VCaP (cell line): Measurements from ENCODE around the gene KRTAP10-3.

Experiments used
- H3K27ac ChIP-seq: fragments of 450-650 bp; 2 replicates; pipeline ENCODE4 v1.5.1; 2017
- TF ChIP-seq, protein P1 (sequence below): fragments of 450-650 bp; conservative IDR thresholded peaks from 2 replicates; pipeline ENCODE4 v1.5.1; 2017; ENCODE audit warnings: mild to moderate bottlenecking, moderate library complexity

Gene KRTAP10-3

DNA sequence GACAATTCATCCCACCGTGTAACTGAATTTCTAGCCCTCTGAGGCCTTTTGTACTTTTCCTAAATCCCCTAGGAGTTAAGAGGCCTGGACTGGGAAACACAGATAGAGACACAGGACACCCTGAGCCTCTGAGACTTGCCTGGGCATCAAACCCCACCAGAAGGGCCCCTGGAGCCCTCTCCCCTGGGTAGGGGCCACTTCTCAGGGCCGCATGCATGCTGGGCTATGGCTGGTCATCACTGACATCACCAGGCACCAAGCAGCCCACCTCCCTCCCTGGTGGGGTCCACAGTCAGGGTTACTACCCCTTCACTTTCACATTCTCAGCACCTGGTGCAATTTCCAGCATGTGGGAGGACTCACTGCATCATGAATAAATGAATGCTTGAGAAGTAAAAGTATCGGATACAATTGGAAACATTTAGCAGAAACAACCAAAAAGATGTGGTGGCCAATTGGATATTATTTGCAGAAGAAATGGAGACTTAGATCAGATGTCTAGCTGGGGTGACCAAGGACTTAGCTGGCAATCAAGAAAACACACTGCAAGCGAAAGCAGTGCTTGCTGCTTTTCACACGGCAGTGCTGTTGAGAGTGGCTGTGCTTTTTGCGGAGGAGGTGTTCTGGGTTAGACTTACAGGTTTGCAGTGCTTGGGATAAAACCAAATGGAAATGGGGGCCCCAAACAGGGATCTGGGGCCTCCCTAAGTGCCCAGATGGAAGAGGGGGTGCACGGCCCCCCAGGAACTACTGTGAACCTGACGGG, 40.9 kb upstream of the KRTAP10-3 start:
- TF ChIP-seq, protein P1, sequence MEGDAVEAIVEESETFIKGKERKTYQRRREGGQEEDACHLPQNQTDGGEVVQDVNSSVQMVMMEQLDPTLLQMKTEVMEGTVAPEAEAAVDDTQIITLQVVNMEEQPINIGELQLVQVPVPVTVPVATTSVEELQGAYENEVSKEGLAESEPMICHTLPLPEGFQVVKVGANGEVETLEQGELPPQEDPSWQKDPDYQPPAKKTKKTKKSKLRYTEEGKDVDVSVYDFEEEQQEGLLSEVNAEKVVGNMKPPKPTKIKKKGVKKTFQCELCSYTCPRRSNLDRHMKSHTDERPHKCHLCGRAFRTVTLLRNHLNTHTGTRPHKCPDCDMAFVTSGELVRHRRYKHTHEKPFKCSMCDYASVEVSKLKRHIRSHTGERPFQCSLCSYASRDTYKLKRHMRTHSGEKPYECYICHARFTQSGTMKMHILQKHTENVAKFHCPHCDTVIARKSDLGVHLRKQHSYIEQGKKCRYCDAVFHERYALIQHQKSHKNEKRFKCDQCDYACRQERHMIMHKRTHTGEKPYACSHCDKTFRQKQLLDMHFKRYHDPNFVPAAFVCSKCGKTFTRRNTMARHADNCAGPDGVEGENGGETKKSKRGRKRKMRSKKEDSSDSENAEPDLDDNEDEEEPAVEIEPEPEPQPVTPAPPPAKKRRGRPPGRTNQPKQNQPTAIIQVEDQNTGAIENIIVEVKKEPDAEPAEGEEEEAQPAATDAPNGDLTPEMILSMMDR: no peak
- H3K27ac ChIP-seq: no peak overlapping the region

DNA sequence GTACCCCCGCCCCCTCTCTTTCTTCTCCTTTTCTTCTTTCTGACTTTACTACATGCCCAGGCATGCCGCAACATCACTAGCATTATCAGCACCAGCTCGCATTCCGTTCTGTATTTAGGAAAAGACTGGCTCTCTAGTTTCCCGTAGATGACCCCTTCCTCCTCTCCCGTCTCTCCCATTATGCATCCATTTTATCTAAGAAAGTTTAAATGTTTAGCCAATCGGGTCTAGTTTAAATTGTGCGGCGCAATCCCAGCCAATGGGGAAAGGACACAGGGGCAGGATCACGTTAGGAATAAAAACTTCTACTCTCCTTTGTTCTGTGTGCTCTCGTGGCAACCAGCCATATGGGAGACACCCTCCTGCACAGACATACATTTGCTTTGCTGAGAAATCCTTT, 39.5 kb upstream of the KRTAP10-3 start:
- TF ChIP-seq, protein P1: no peak
- H3K27ac ChIP-seq: no peak overlapping the region

DNA sequence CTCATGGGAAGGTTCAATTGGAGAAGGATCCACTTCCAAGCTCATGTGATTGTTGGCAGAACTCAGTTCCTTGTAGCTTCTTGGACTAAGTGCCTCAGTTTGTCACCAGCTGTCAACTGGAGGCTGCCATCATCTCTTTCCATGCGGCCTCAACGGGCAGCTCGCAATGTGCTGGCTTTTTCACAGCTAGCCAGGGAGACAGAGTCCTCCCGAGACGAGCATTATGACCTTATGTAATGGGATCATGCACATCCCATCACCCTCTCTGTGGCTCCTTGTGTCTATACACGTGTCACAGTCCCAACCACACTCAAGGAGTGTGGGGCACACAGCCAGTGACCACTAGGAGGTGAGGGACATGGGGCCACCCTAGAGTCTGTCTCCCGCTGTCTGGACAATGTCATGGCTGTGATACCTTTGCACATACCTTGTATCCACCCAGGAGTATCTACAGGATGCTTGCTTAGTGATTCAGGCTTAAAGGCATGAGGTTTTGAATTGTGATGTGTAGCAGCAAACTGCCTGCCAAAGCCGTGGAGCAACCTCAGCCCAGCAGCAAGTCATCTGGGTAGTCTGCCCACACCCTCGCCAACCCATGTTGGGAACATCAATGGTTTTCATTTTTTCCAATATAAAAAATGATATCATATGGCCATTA, 37.6 kb upstream of the KRTAP10-3 start:
- TF ChIP-seq, protein P1: no peak
- H3K27ac ChIP-seq: no peak overlapping the region

DNA sequence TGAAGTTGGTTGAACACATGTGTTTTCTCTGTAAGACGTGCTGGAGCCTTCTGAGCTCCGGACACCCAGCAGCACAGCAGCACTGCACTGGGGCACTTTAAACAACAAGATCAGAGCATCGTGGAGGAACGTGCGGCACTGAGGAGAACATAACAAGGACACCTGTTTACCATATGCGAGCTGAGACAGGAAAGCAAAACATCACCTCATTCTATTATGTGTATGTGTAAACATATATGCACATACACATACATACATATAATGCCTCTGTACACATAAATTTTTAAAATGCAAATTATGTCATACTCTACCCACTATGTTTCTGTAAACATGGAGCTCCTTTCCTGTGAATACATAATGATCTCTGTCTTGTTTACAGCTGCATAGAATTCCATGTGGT, 36.9 kb upstream of the KRTAP10-3 start:
- TF ChIP-seq, protein P1: no peak
- no peak overlapping the region for H3K27ac ChIP-seq

DNA sequence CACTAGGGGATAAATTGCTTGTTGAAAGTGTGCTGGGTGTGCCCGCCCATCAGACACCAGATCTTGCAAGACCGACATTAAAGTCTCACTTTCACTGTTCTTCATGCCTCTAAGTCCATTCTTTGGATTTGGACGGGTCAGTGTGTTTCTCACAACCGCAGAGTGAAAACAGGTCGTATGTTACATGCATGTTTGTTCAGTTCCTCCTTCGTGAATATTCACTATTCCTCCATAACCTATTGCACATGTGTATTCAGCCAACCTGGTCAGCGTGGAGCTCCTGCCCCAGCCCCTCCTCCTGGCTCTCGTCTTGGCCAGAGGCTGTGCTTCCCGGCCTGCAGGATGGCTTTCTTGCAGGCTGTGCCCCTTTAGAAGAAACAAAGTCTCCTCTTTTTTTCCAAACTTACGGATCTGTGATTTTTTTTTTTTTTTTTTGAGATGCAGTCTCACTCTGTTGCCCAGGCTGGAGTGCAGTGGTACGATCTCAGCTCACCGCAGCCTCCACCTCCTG, 35.9 kb upstream of the KRTAP10-3 start:
- TF ChIP-seq, protein P1: no peak
- H3K27ac ChIP-seq: no peak overlapping the region

DNA sequence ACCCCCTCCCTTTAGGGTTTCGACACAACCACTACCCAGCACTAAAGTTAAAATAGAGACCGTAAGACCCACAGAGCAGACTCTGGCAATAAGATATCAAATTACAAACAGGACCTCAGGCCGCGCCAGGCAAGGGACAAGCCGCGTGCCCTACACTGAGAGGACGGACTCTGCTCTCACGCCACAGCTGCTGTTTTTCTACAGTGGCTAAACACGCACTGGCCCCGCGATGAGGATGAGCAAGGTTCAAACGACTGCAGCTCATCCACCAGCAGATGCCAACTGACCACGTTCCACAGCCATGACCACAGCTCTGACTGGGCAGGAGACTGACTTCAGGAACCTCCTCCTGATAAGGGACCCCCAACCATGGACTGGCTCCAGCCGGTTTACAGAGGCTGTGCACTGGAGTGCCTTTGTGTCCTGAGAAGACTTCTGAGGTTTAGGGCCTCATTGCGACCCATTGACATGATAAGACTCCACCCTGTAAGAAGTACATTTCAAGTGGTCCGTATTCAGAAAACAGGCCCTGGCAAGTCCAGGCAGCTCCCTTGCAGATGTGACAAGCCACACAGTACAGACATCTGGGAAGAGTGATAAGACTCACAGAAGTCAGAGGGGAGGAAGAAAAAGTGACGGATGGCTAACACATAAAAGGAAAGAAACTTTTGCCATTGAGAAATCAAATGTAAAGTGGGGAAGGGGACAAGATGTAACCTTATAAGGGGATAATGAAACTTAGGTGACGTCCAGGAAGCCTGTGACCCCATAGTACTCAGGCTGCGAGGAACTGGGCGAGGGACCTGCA, 35.2 kb upstream of the KRTAP10-3 start:
- TF ChIP-seq, protein P1: no peak
- no peak overlapping the region for H3K27ac ChIP-seq
